GM19468 (cell line): ENCODE data around the gene CABP4.
"Not testable (repeated sequence)": the region's sequence is repeated elsewhere in the genome, so short reads cannot be mapped to it uniquely, and the experiment has no call there.

ENCODE experiments used
- ATAC-seq: cut with Tn5 transposase; IDR thresholded peaks from one replicate; pipeline ENCODE4 v1.9.1; 2021; ENCODE audit warnings: mild to moderate bottlenecking, moderate library complexity, moderate number of reproducible peaks; ENCODE audit not compliant: unreplicated experiment; ENCODE audit errors: extremely low read depth

CABP4 gene

GRCh38 chr11:67469508-67469811 is 14.3 kb downstream of the CABP4 start:
- ATAC-seq, result no peak

- ATAC-seq, result no peak
Observed at GRCh38 chr11:67470337-67471002, 15.3 kb downstream of the CABP4 start.

- no peak for ATAC-seq
Observed at GRCh38 chr11:67472882-67473281, 17.7 kb downstream of the CABP4 start.

- not testable (repeated sequence) for ATAC-seq
Observed at GRCh38 chr11:67476692-67477091, 21.5 kb downstream of the CABP4 start.

- not testable (repeated sequence) for ATAC-seq
Observed at GRCh38 chr11:67477344-67478050, 22.3 kb downstream of the CABP4 start.

- no peak for ATAC-seq
Observed at GRCh38 chr11:67482275-67482826, 27.2 kb downstream of the CABP4 start.

GRCh38 chr11:67482827-67483798 is 28.0 kb downstream of the CABP4 start, which contains the start of gene AIP:
Gene AIP (plus strand): TSS chr11:67483026. CDS start chr11:67483159, 133 bp downstream.
- peak; percentile 36 for ATAC-seq

- no peak for ATAC-seq
Observed at GRCh38 chr11:67483831-67484665, 28.9 kb downstream of the CABP4 start.

GRCh38 chr11:67484847-67485311 is 29.7 kb downstream of the CABP4 start:
- no peak for ATAC-seq

- ATAC-seq, result not testable (repeated sequence)
Observed at GRCh38 chr11:67485873-67486361, 30.8 kb downstream of the CABP4 start.

GRCh38 chr11:67486481-67487195 is 31.5 kb downstream of the CABP4 start:
- no peak for ATAC-seq

- no peak for ATAC-seq
Observed at GRCh38 chr11:67489203-67489884, 34.2 kb downstream of the CABP4 start.

- no peak for ATAC-seq
Observed at GRCh38 chr11:67489885-67490726, 35.0 kb downstream of the CABP4 start.

- ATAC-seq, result no peak
Observed at GRCh38 chr11:67490727-67491065, 35.5 kb downstream of the CABP4 start.

GRCh38 chr11:67491276-67492068 is 36.3 kb downstream of the CABP4 start:
- no peak for ATAC-seq

- no peak for ATAC-seq
Observed at GRCh38 chr11:67492069-67492727, 37.0 kb downstream of the CABP4 start.
